Fibroblast of skin of scalp (primary cell): Measurements from ENCODE around the gene PDE3A. TPM values are rescaled to one million over a fixed set of nuclear protein-coding genes. Genes with fewer than 3 reads are reported as not detected.
"Not testable (repeated sequence)": the region's sequence is repeated elsewhere in the genome, so short reads cannot be mapped to it uniquely, and the experiment has no call there.

ENCODE experiments used
- DNase-seq: peaks from one replicate; pipeline ENCODE4 v3.0.0-alpha.2; 2013
- polyA plus RNA-seq, 2 experiments: library from polyadenylated mRNA; unstranded; fragments of 120-200 nt; gene quantifications; one replicate each; pipeline ENCODE4 v1.2.1, GENCODE V29; 2013; ENCODE audit not compliant: insufficient read length in 2 of 2

Gene PDE3A
- polyA plus RNA-seq (2013, experiment 1 of 2; ENCODE audit: insufficient read length) = 15.8 TPM
- 18.2 TPM for polyA plus RNA-seq (2013, experiment 2 of 2; ENCODE audit: insufficient read length)

DNA sequence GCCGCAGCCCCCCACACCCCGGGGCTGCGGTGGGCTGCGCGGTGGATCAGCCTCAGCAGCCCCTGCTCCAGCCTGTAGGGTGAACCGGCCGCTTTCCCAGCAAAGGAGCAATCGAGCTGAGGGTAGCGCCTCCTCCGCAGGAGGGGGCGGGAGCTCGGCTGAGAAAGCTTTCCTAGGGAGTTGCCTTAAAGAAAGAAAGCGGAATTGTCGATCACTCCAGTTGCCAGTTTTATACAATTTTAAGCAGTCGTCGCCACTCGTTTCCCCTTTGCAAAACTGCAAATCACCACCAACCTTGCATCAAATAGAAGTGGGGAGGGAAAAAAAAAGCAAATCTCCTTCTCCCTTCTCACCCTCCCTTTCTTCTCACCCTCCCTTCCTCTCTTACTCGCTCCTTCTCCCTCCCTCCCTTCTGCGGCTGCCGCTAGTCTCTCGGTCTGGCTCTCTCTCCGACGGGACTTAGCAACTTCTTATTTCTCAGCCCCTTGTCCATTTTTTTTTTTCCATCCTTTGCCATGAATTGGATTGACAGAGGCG, at the start of gene PDE3A:
Gene PDE3A (plus strand): TSS at position 424 of the 537 bp plus-strand sequence. CDS start 748 bp downstream, outside the sequence.
- DNase-seq = peak; percentile 88

GRCh38 chr12:20319366-20319765, 49.0 kb upstream of the PDE3A start:
- no peak for DNase-seq

GRCh38 chr12:20320552-20320951, 47.8 kb upstream of the PDE3A start:
- DNase-seq = no peak

- DNase-seq = not testable (repeated sequence)
Observed at GRCh38 chr12:20330826-20331505, 37.4 kb upstream of the PDE3A start.

DNA sequence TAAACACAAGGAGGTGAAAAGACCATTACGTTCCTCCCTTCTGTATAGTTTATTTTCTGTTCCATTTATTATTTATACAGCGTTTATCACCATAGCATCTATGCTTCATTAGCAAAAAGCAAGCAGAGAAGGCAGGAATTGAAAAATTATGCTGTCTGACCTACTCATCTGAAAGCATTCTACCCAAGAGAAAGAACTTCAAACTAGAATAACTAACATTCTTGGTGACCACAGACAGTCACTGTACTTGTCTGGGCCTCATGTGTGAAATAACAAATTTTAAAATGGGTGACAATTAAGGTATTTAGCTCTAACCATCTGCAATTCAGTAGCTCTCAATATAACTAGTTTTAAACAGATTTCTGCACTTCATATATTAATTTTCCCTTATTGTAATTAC, 29.3 kb upstream of the PDE3A start:
- peak; percentile 75 for DNase-seq

- peak; percentile 64 for DNase-seq
Observed at GRCh38 chr12:20342111-20342510, 26.2 kb upstream of the PDE3A start.

DNA sequence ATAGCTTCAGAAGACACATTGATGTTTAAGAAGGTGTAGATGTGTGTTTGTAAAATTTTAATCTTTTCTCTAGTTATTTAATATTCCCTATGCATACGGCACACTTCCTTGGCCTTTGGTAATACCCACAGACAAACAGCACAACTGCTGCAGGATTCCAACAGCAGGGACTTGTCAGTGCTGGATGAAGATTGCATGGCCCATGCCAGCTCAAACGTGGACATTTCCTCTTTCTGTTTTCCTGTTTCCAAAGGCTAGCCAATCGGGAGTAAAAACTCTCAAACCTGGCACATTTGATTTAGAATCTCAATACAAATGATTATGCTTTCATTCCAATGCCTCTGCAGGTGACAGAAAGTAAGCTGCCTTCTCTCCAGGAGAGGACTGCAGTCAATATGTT, 22.5 kb upstream of the PDE3A start:
- DNase-seq = no peak

- DNase-seq = no peak
Observed at GRCh38 chr12:20350026-20350425, 18.3 kb upstream of the PDE3A start.

DNA sequence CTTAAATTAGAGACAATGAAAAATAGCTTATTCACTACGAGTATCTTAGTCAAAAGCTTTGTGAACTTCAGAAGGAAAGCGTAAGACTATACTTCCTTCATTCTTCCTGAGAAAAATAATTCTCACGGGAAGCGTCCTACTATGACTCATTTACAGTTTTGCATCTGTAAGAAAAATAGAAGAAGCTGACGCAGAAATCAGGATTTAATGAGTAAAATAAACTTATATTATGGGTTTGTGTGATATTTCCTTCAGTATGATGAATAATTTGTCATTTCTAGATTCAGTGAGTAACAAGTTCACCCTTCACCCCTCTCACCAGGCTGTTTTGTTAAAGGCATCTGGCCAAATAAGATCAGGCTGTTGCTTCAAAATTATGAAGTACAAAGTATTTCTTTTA, 17.8 kb upstream of the PDE3A start:
- peak; percentile 90 for DNase-seq

DNA sequence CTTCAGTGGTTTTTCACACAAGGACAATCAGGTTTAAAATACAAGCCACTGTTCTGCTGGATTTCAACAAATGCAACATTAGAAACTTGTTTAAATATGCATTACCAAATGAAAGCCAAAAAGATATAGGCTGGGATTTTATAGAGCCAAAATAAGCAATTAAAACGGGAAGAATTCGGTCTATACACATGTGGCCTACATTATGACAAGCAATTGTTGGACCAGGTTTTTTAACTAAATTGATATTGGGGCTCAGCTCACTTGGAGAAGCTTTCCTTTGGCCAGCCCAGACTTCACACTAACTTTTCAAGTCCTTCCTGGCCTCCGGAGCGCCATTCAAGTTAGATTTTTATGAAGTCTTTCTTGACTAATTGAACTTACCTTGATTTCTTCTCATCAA, 16.9 kb upstream of the PDE3A start:
- no peak for DNase-seq

GRCh38 chr12:20356048-20356447, 12.3 kb upstream of the PDE3A start:
- no peak for DNase-seq

- DNase-seq = no peak
Observed at GRCh38 chr12:20360407-20360806, 7.9 kb upstream of the PDE3A start.

DNA sequence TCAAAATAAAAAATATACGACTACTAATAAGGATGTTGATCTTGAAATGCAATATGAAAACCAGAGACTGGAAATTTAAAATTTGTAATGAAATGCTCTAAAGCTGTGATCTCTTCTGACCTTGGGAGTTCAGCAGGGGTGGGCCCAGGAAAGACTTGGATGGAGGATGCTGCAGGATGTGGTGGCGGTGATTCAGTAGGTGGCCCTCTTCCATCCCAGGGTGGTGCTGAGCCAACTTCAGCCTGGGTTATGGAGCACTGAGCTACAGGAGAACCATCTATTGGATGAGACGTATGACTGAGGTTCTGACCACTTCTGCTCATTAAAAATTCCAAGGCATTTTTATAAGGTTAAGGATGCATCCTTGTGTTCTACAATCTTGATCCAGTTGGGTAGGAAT, 6.9 kb upstream of the PDE3A start:
- no peak for DNase-seq

DNA sequence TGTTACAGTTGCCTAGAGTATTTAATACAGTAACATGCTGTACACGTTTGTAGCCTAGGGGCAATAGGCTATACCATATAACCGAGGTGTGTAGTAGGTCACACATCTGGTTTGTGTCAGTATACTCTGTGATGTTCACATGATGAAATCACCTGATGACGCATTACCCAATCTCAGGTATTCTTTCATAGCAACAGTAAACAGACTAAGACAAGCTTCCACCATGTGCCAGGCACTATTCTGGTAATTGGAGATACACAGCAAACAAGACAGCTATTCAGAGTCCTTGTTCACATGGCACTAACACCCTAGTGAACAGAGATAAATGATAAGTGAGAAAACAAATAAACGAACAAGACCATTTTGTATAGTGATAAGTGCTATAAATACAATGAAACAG, 3.8 kb upstream of the PDE3A start:
- no peak for DNase-seq

GRCh38 chr12:20366776-20367409, 1.4 kb upstream of the PDE3A start:
- no peak for DNase-seq

DNA sequence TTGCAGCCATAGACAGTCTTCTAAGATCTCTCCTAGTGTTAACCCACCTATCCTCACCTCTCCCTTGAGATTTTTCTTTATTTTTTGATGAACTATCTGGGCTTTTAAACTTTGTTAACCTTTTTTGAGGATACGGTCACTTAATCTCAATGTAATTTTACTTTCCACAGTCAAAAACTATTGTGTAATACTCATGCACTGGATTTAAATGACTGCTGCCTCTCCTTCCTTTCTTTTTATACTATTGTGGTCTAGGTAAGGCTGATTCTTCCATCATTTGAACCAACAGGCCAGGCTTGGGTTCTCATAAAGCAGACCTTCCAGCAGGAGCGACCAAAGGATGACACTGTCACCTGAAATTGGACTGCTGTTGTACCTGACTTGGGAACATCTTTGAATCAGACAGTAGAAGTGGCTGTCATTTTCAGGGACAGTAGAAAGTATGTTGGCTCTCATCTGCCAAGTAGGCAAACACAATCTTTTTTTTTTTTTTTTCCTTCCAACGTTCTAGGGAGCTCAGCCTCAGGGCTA, 689 bp upstream of the PDE3A start:
- DNase-seq = no peak

- DNase-seq = peak; percentile 59
Observed at GRCh38 chr12:20368651-20369304, 441 bp downstream of the PDE3A start.

DNA sequence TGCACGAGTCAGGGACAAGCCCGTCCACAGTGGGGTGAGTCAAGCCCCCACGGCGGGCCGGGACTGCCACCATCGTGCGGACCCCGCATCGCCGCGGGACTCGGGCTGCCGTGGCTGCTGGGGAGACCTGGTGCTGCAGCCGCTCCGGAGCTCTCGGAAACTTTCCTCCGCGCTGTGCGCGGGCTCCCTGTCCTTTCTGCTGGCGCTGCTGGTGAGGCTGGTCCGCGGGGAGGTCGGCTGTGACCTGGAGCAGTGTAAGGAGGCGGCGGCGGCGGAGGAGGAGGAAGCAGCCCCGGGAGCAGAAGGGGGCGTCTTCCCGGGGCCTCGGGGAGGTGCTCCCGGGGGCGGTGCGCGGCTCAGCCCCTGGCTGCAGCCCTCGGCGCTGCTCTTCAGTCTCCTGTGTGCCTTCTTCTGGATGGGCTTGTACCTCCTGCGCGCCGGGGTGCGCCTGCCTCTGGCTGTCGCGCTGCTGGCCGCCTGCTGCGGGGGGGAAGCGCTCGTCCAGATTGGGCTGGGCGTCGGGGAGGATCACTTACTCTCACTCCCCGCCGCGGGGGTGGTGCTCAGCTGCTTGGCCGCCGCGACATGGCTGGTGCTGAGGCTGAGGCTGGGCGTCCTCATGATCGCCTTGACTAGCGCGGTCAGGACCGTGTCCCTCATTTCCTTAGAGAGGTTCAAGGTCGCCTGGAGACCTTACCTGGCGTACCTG, 1.1 kb downstream of the PDE3A start:
- peak; percentile 88 for DNase-seq

DNA sequence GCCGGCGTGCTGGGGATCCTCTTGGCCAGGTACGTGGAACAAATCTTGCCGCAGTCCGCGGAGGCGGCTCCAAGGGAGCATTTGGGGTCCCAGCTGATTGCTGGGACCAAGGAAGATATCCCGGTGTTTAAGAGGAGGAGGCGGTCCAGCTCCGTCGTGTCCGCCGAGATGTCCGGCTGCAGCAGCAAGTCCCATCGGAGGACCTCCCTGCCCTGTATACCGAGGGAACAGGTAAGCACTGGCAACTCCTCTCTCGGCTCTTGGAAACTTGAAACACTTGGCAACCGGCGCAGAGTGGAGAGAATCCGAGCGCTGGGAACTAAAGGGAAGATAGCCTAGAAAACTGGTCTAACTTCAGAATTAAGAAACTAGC, 1.7 kb downstream of the PDE3A start:
- DNase-seq = peak; percentile 34

GRCh38 chr12:20370866-20371519, 2.7 kb downstream of the PDE3A start:
- no peak for DNase-seq

DNA sequence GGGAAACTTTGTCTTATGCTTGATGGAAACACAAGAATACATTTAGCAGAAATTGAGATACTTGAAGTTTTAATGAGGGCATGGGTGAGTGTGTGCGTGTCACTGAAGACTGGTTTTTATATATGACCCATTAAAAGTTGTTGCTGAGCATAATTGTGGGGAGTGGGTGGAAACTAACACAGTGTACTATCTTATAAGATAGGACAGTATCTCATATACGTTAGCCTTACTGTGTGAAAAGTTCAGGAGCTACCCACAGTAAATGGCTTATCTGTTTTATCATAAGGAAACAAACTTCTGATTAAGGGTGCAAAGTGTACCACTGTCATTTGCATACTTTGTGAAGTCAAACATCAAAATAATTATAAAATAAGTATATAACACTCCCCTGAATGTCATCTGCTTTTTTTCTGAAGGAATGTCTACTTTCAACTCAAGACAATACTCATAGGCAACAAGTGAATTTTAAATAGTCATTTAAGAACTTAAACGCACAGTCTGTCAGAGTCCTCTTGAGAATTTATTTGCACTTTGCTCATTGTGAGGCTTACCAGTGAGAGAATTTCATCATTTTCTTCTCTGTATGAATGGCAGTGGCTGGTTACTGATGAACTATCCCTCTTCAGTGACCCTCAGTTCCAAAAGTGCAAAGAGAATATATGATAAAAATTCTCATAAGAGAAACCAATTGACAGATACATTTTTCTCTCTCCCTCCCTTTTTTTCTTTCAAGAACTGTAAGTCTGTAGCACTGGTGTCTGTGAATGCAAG, 4.2 kb downstream of the PDE3A start:
- no peak for DNase-seq
